GM20000 (cell line): ENCODE measurements around the gene RANBP3.
"Not testable (repeated sequence)": the region's sequence is repeated elsewhere in the genome, so short reads cannot be mapped to it uniquely, and the experiment has no call there.

Experiments
- DNase-seq: peaks from one replicate; pipeline ENCODE4 v3.0.0; 2012; ENCODE audit warnings: low spot score
- TF ChIP-seq, protein P1 (sequence below): IDR thresholded peaks from 2 replicates; pipeline ENCODE4 v1.5.1; 2012; ENCODE audit warnings: mild to moderate bottlenecking, control low read depth; ENCODE audit errors: extremely low read depth, missing control alignments

RANBP3 gene

DNA sequence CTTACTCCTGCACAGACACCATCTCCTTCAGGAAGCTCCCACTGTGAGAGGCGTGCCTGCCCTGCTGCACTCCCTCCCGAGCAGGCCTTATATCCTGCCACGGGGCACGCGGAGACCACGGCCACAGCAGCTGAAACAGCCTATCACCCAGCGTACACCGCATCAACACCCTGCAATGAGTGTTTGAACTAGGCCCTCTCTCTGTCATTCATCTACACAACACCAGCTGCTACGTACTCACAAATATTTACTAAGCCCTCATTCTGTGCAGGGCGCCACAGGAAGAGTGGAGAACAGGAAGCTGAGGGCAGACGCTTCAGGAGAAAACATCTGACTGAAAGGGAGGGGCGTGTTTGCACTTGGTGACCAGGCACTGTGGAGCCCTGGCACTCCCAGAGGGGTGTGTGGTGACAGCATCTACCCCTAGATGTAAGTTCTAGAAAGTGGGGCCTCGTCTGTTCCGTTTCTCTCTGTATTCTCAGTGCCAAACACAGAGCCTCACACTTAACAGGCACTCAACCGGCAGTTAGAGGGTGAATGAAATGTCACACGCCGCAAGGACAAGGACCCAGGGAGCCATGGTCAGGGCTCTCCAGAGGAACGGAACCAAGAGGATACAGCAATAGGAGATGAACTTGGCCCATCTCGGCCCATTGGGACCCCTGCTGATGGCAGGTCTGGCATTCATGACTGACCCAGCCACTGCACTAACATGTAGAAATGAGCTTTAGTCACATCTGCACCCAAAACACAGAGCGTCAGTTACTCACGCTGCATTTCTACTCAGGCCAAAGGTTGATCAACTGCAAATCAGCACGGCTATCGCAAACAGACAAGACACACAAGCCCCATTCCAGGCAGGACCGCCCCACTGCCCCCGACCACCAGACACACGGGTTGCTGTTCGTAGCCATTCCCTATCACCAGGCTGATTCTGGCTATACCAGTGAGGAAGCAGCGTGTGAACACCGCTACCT lies 15.7 kb downstream of the RANBP3 start:
- no peak for DNase-seq
- TF ChIP-seq, protein P1, sequence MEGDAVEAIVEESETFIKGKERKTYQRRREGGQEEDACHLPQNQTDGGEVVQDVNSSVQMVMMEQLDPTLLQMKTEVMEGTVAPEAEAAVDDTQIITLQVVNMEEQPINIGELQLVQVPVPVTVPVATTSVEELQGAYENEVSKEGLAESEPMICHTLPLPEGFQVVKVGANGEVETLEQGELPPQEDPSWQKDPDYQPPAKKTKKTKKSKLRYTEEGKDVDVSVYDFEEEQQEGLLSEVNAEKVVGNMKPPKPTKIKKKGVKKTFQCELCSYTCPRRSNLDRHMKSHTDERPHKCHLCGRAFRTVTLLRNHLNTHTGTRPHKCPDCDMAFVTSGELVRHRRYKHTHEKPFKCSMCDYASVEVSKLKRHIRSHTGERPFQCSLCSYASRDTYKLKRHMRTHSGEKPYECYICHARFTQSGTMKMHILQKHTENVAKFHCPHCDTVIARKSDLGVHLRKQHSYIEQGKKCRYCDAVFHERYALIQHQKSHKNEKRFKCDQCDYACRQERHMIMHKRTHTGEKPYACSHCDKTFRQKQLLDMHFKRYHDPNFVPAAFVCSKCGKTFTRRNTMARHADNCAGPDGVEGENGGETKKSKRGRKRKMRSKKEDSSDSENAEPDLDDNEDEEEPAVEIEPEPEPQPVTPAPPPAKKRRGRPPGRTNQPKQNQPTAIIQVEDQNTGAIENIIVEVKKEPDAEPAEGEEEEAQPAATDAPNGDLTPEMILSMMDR = no peak

DNA sequence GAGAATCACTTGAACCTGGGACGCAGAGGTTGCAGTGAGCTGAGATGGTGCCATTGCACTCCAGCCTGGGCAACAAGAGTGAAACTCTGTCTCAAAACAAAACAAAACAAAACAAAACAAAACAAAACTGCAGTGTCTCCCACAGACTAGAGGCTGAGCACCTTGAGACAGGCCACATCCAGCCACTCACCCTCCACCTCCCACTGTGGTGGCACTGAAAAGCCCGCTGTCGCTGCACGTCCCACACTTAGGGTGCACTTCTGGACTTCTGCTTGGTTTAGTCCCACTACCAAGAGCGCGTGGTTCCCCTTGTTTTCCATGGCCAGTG lies 16.3 kb downstream of the RANBP3 start:
- DNase-seq = not testable (repeated sequence)

DNA sequence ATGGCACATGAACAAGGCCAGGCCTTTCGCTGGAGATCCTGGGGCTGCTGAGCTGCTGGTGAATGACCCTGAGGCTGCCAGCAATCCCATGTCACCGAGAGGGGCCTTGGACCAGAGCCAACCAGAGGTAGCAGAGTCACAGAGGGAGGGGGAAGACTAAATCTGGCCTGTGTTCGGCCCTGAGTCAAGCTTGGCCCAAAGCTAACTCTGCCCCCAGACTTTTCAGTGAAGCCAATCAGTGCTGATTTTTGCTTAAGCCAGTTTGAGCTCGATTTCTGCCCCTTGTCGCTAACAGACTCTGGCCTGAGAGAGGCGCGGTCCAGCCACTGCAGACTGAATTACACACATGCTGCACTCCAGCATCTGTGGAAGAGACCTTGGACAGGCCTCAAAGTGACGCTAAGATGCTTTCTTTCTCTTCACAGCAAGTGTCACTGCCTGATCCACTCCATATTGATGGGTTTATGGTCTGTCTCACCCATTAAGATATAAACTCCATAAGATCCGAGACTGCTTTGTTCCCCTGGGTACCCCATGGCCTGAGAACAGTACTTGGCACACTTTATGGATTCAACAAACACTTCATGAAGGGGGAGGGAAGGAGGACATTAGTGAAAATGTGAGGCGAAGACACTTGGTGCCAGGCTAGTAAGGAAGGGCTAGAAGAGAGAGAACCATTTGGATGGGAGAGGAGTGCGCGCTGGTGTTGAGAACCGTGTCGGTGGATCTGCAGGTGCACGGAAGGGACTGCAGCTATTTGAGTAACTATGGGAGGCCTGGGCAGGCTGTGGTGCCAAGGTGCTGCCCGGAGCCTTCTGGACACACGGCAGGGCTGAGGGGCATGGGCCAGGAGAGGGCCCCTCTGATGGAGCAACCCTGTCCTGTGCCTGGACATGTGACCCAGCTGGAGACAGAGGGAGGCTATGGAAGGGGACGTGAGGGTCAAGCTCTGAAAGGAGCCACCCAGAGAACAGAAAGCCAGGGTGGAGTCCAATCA lies 17.6 kb downstream of the RANBP3 start:
- DNase-seq = no peak
- TF ChIP-seq, protein P1 = no peak

DNA sequence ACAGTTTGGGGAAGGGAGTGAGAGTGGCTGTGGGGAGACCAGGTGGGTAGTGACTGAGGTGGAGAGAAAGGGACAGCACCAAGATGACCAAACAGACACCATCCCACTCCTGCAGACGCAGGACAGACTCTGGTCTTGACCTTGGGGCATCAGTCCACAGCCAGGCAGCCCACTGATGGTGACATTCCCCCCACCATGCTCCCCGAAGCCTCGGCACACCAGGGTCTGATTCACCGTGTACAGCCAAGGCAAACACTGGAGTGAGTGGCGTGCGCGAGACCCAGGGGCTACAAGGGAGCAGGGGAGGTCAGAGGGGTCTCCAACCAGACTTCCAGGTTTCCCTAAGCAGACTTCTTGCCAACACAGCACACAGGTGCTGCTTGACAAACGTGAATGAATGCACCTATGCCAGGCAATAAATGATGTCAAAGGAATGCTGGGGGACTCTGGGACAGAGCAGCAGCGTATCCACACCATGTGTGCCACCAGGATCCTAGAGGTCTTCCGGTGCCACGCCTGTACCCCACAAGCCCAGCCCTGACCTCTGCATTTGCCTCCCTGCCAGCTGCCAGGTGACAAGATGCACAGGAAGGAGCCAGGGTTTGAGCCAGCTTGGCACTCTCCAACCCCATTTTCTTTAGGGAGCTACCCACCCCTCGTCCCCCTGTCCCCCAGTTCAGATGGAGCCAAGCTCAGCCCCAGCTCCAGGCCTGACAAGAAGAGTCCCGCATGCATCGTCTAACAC lies 18.5 kb downstream of the RANBP3 start:
- TF ChIP-seq, protein P1 = no peak
- no peak for DNase-seq

DNA sequence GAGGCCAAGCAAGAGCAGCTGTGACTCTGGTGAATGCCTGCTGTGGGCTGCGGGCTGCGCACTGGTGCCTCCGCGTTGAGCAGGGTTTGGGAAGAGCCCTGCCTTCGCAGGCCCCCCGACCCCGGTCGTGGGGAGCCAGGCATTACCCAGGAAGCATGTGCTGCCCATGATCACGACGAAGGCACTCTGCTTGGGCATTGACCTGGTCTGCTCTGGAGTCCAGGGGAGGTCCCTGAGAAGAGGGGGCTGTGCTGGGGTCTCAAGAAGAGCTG lies 19.2 kb downstream of the RANBP3 start:
- TF ChIP-seq, protein P1 = no peak
- DNase-seq = no peak

DNA sequence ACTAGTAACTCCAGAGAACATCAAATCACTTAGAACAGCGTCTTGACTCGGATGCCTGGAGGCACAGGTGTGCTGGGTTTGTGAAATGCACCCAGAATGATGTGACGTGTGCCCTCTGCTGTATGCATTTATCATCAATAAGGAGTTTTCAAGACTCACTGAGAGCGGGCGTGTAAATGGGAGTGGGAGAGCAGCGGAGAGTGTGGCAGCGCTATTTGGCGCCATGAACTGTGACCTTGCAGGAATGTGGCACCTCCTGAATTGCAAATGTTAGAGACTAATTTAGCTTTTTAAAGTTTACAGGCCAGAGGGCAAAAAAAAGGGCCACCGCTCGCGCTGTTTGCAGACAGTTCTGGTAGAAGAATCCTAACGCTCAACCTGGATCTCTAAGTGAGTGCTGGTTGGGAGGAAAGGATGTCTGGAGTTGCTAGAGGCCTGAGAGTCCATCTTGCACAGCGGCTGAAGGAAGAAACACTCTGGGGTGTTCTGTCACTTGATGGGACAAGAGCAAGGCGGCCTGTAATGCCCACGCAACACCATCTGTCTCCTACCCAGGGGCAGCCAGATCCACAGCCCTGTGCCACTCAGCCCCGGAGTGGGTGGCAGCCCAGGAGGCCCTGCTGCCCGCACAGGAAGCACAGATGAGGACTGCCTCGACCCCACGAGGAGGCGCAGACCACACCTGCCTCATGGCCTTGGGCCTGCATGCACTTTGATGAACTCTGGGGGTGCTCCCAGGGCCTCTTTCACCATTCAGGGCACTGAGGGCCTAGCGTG lies 19.7 kb downstream of the RANBP3 start:
- TF ChIP-seq, protein P1 = no peak
- DNase-seq = no peak

DNA sequence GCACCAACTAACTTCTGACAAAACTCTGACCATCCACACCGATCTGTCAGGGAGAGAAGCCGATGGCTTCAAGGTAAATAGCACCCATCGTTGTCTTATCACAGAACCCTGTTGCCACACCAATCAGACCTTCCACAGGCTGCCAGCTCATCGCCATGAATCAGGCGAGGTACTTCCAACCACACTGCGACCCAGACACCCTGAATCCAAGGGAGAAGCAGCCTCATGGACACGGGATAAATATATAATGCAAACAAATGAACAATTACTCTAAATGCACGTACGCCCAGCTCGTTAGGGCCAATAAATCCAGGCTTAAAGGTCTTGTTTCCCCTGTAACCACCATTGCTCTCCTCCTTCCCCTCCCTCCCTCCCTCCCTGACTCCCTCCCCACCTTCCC lies 20.8 kb downstream of the RANBP3 start:
- DNase-seq = no peak

More for the DNA sequence above, 20.8 kb downstream of the RANBP3 start:
- TF ChIP-seq, protein P1 = no peak
